GM12892 (cell line): ENCODE data around the gene RIF1.

ENCODE experiments used
- POLR2A ChIP-seq: IDR thresholded peaks from 2 replicates; pipeline ENCODE4 v1.6.1; 2011; ENCODE audit warnings: low read depth, low read length, control low read depth
- TAF1 ChIP-seq: IDR thresholded peaks from 2 replicates; pipeline ENCODE4 v1.6.1; 2011; ENCODE audit warnings: low read depth, mild to moderate bottlenecking, control low read depth, low read length, borderline replicate concordance

GRCh38 chr2:151506170-151506569, 96.5 kb downstream of the RIF1 start:
- TF ChIP-seq POLR2A (no peak), TAF1 (no peak)
